Peyer's patch (tissue), 4 donors: ENCODE results near the gene ZSWIM1. TPM values are rescaled to one million over a fixed set of nuclear protein-coding genes. Genes with fewer than 3 reads are reported as not detected.

Experiments
- DNase-seq, 3 donors: peaks; one replicate each; pipeline ENCODE4 v3.0.0-alpha.2; 2017 to 2019
- H3K27ac ChIP-seq, 4 donors: fragments of 200-600 bp; sonication (generic); one replicate each; pipeline ENCODE4 v1.5.1; 2016 to 2019
- H3K27me3 ChIP-seq, 2 donors: fragments of 200-600 bp; sonication (generic); one replicate each; pipeline ENCODE4 v1.5.1; 2019
- H3K36me3 ChIP-seq, 3 donors: fragments of 200-600 bp; sonication (generic); one replicate each; pipeline ENCODE4 v1.5.1; 2016 to 2019
- H3K4me1 ChIP-seq, 4 donors: fragments of 200-600 bp; sonication (generic); one replicate each; pipeline ENCODE4 v1.5.1; 2016 to 2019
- H3K4me3 ChIP-seq, 4 donors: fragments of 200-600 bp; sonication (generic); 1 replicate in 3 of 4; 2 replicates in 1 of 4; pipeline ENCODE4 v1.5.1; 2016 to 2019; ENCODE audit warnings: mild to moderate bottlenecking in 1 of 4
- H3K9me3 ChIP-seq, 4 donors: fragments of 200-600 bp; sonication (generic); one replicate each; pipeline ENCODE4 v1.5.1; 2016 to 2019; ENCODE audit warnings: mild to moderate bottlenecking in 1 of 4
- POLR2A ChIP-seq, 2 donors: fragments of 450-650 bp; IDR thresholded peaks; one replicate each; pipeline ENCODE4 v1.5.1; 2017; ENCODE audit warnings: antibody characterized with exemption in 2 of 2, mild to moderate bottlenecking in 2 of 2, moderate library complexity in 2 of 2
- total RNA-seq, 4 donors: library from RNA; depleted of rRNA; stranded (reverse); fragments of >200 nt; gene quantifications; one replicate each; pipeline ENCODE4 v1.1.0, GENCODE V29; 2016
- TF ChIP-seq, protein P1 (sequence below), 6 experiments: fragments of 450-650 bp in 4 of 6; fragments of 200-600 bp in 2 of 6; sonication (generic) in 1 of 6; IDR thresholded peaks; one replicate each; pipeline ENCODE4 v1.5.1; 2017 to 2019; ENCODE audit warnings: antibody characterized with exemption in 6 of 6, mild to moderate bottlenecking in 3 of 6, moderate library complexity in 1 of 6

The ZSWIM1 gene
- total RNA-seq, 4 donors from 2014 or later: 6.6 to 14.5 (median 11.9) TPM

DNA sequence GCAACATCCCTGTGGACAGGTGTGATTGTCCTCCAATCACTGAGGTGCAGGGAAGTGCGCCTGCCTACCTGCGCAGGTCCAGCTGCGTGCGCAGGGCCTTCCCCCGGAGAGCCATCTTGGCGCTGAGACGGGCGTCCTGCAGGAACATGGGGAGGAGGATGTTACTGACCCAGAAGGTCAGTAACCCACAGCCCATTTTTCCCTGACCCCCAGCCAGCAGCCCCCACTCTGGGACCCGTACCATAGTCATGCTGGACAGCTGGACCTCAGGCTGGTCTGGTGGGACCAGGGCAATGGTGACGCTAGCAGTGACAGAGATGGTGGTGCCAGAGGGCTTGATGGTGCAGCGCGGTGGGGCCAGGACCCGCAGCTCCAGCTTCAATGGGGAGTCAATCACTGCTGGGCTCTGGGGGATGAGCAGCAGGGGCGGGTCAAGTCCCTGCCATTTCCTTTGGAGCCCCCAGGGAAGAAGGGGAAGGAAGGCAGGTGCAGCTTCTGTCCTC is 21.2 kb downstream of the ZSWIM1 start:
- no peaks in the 10 kb centered on the region for H3K27me3 ChIP-seq
- H3K27ac ChIP-seq: no peak overlapping the region
- no peak for TF ChIP-seq POLR2A (IDR thresholded peaks at IDR 0.05)
- TF ChIP-seq, protein P1, sequence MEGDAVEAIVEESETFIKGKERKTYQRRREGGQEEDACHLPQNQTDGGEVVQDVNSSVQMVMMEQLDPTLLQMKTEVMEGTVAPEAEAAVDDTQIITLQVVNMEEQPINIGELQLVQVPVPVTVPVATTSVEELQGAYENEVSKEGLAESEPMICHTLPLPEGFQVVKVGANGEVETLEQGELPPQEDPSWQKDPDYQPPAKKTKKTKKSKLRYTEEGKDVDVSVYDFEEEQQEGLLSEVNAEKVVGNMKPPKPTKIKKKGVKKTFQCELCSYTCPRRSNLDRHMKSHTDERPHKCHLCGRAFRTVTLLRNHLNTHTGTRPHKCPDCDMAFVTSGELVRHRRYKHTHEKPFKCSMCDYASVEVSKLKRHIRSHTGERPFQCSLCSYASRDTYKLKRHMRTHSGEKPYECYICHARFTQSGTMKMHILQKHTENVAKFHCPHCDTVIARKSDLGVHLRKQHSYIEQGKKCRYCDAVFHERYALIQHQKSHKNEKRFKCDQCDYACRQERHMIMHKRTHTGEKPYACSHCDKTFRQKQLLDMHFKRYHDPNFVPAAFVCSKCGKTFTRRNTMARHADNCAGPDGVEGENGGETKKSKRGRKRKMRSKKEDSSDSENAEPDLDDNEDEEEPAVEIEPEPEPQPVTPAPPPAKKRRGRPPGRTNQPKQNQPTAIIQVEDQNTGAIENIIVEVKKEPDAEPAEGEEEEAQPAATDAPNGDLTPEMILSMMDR (IDR thresholded peaks at IDR 0.05): no peak
- no peak overlapping the region for H3K4me3 ChIP-seq
- H3K4me1 ChIP-seq: no peaks in the 10 kb centered on the region
- H3K9me3 ChIP-seq: no peaks in the 10 kb centered on the region
- peaks cover 0 to 30% (median 0%) of the 10 kb centered on the region in 3 donors for H3K36me3 ChIP-seq
- DNase-seq: no peak

DNA sequence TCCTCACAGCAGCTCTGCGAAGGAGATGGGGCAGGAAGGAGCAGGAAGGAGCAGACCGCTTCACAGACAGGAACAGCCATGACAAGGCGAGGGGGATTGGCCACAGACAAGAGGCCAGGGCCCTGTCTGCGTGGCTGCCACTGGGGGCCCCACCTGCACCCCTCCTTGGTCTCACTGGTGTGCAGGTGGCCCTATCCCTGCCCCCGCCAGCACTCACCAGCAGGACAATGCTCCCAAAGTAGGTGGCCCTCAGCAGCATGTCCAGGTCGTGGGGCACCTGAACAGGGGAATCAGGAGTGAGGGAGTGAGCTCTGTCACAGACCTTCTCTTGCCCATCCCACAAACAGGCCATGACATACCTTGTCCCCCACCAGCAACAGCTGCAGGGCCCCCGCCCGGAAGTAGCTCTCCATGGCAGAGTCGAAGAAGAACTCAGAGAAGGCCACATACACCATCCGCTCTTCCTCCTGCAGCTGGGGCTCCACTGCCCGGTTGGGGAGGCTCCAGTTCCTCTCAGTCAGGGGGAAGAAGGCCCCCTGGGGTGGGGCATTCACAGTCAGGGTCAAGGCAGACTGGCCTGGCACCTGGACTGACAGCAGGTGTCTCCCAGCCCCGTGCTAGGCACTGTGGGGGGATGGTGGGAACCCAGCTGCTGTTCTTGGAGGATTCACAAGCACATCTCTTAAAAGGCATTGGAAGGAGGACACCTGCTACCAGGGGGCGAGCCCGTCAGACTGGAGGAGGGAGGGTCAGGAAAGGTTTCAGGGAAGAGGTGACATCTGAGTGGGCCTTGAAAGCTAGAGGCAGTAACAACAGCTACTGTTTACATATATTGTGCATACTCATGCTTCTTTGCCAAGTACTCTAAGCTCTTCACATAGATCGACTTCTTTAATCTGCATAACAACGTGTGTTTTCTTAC is 23.8 kb downstream of the ZSWIM1 start:
- peaks cover 0 to 5% (median 0%) of the 10 kb centered on the region in 3 donors for H3K36me3 ChIP-seq
- no peak for TF ChIP-seq POLR2A (IDR thresholded peaks at IDR 0.05)
- TF ChIP-seq, protein P1 (IDR thresholded peaks at IDR 0.05): no peak

DNA sequence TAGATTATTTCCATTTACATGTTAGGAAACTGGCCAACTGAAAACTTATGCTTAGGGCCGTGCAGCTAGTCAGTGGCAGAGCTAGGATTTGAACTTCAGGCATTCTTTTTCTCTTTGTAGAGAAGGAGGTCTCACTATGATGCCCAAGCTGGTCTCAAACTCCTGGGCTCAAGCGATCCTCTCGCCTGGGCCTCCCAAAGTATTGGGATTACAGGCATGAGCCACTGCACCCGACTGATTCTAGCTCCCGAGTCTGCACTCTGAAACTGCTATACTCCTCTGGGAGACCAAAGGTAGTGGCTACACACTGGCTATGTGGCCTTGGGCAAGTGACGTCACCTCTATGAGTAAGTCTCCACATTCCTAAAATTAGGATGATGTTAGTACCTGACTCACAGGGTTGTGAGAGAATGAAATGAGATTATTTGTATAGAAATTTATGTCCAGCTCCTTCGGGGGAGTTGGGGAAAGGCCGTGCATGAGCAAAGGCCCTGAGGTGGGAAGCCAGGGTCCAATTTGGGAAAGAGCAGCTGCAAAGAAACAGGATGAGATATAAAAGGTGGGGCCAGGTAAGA is 24.6 kb downstream of the ZSWIM1 start:
- H3K36me3 ChIP-seq: peaks cover 0 to 5% (median 0%) of the 10 kb centered on the region in 3 donors
- H3K27me3 ChIP-seq: no peaks in the 10 kb centered on the region
- peaks cover 0 to 3% (median 0%) of the 10 kb centered on the region in 4 donors for H3K4me1 ChIP-seq
- H3K9me3 ChIP-seq: no peaks in the 10 kb centered on the region
- H3K4me3 ChIP-seq: no peak overlapping the region
- DNase-seq: no peak
- H3K27ac ChIP-seq: no peak overlapping the region
- TF ChIP-seq, protein P1 (IDR thresholded peaks at IDR 0.05): no peak
- no peak for TF ChIP-seq POLR2A (IDR thresholded peaks at IDR 0.05)

More for the DNA sequence above, 23.8 kb downstream of the ZSWIM1 start:
- Histone ChIP-seq H3K27ac (no peak overlapping the region), H3K27me3 (no peaks in the 10 kb centered on the region), H3K4me3 (no peak overlapping the region), H3K4me1 (peaks cover 0 to 3% (median 0%) of the 10 kb centered on the region in 4 donors), H3K9me3 (no peaks in the 10 kb centered on the region)
- DNase-seq: no peak

DNA sequence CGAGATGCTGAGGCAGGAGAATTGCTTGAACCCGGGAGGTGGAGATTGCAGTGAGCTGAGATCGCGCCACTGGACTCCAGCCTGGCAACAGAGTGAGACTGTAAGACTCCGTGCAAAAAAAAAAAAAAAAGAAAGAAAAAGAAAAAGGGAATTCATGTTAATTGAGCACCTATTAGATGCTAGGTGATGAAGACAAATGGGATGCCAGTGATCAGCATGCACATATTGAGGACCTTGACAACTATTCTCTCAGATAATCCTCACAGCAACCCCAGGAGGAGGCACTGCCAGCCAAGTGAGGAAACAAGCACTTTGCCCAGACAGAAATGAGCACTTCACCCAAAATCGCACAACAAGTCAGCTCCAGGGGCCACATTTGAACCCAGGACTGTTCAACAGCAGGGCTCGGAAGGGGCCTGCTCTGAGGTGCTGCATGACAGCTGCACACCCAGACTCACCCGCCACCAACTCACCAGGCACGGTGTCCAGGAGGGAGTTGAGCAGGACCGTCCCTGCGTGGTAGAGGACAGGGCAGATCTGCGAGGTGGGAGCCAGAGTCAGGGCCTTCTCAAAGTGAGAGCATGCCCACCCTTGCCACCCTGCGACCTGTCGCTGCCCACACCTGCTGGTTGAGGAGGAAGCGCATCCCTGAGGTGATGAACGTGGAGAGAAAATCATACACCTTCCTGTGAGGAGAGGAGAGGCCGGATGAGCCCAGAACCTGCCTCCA is 26.4 kb downstream of the ZSWIM1 start:
- no peak for DNase-seq
- Histone ChIP-seq H3K9me3 (no peaks in the 10 kb centered on the region), H3K36me3 (peaks cover 0 to 5% (median 0%) of the 10 kb centered on the region in 3 donors), H3K27me3 (no peaks in the 10 kb centered on the region), H3K4me1 (peaks cover 0 to 15% (median 11%) of the 10 kb centered on the region in 4 donors), H3K27ac (no peak overlapping the region), H3K4me3 (no peak overlapping the region)
- no peak for TF ChIP-seq POLR2A (IDR thresholded peaks at IDR 0.05)
- TF ChIP-seq, protein P1 (IDR thresholded peaks at IDR 0.05): no peak

DNA sequence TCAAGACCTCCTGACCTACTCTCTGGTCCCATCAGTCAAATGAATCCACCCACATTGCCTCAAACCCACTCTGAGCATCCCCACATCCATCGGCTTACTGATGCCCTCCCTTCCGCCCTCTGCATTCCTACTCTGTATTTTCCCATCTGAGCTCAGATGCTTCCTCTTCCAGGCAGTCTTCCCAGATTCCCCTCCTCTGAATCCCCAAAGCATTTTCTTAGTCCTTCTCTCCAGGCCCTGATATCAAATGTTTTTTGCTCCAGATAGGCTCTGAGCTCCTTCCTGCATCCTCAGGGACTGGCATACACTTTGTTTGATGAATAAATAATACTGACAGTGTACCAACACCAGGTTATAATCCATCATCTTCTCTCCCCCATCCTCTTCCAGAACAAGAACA is 27.1 kb downstream of the ZSWIM1 start:
- Histone ChIP-seq H3K27me3 (no peaks in the 10 kb centered on the region), H3K27ac (no peak overlapping the region), H3K4me3 (no peak overlapping the region), H3K9me3 (no peaks in the 10 kb centered on the region), H3K4me1 (peaks cover 0 to 20% (median 13%) of the 10 kb centered on the region in 4 donors), H3K36me3 (peaks cover 0 to 5% (median 0%) of the 10 kb centered on the region in 3 donors)
- TF ChIP-seq POLR2A (IDR thresholded peaks at IDR 0.05): no peak
- TF ChIP-seq, protein P1 (IDR thresholded peaks at IDR 0.05): no peak
- DNase-seq: no peak
